Brain microvascular endothelial cell (primary cell): ENCODE results near the gene PXDN.
A peak's percentile ranks its signal among the peaks of the same experiment; 100 is the strongest.
"Not testable (repeated sequence)": the region's sequence is repeated elsewhere in the genome, so short reads cannot be mapped to it uniquely, and the experiment has no call there.

Experiments
- DNase-seq: peaks from one replicate; pipeline ENCODE4 v3.0.0-alpha.2; 2020
- H3K27ac ChIP-seq: fragments of 250-450 bp; sonication (Bioruptor Pico); 2 replicates; pipeline ENCODE4 v1.5.1; 2020; ENCODE audit warnings: mild to moderate bottlenecking, moderate library complexity
- H3K27me3 ChIP-seq: fragments of 250-450 bp; sonication (Bioruptor Pico); replicated peaks from 2 replicates; pipeline ENCODE4 v1.5.1; 2020; ENCODE audit warnings: mild to moderate bottlenecking
- H3K36me3 ChIP-seq: fragments of 250-450 bp; sonication (Bioruptor Pico); replicated peaks from 2 replicates; pipeline ENCODE4 v1.5.1; 2020; ENCODE audit warnings: mild to moderate bottlenecking
- H3K4me3 ChIP-seq: 2 replicates; pipeline ENCODE4 v1.5.1; 2011; ENCODE audit warnings: low read depth, mild to moderate bottlenecking, control low read depth, low read length, moderate library complexity
- in situ Hi-C: cut with HindIII; loops from 2 replicates; pipeline ENCODE4 v1.10.0; 2017; ENCODE audit warnings: low sequenced_read_pairs, low pct_ligation_motif_present
- TF ChIP-seq, protein P1 (sequence below): IDR thresholded peaks from 2 replicates; pipeline ENCODE4 v1.5.1; 2011; ENCODE audit warnings: low read depth, mild to moderate bottlenecking, moderate library complexity, low read length, control low read depth, inconsistent platforms; ENCODE audit errors: missing control alignments

The PXDN gene

DNA sequence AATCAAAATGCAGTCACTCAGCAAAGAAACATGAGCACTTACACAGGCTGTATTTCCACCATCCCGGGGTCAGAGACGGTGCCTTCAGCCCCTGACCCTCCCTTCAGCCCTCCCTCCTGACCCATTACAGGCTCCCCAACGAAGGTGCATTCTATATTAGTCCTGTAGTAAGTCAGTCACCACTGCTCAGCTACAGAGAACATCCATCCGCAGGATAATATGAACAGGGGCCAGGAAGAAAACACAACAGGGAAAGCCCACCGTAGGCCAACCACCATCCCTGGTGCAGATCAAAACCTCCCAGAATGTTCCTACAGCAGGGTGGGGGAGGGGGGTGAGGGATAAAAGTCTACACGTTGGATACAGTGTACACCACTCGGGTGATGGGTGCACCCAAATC is 15.1 kb downstream of the PXDN start:
- H3K36me3 ChIP-seq, result peaks cover 2% of the 10 kb centered on the region
- TF ChIP-seq, protein P1, sequence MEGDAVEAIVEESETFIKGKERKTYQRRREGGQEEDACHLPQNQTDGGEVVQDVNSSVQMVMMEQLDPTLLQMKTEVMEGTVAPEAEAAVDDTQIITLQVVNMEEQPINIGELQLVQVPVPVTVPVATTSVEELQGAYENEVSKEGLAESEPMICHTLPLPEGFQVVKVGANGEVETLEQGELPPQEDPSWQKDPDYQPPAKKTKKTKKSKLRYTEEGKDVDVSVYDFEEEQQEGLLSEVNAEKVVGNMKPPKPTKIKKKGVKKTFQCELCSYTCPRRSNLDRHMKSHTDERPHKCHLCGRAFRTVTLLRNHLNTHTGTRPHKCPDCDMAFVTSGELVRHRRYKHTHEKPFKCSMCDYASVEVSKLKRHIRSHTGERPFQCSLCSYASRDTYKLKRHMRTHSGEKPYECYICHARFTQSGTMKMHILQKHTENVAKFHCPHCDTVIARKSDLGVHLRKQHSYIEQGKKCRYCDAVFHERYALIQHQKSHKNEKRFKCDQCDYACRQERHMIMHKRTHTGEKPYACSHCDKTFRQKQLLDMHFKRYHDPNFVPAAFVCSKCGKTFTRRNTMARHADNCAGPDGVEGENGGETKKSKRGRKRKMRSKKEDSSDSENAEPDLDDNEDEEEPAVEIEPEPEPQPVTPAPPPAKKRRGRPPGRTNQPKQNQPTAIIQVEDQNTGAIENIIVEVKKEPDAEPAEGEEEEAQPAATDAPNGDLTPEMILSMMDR, result no peak
- in situ Hi-C loops, result loop anchor here (25.0 kb wide), 1 partner anchor 142 kb away; no protein-coding TSS in a partner anchor
- no peak overlapping the region for H3K4me3 ChIP-seq
- no peaks in the 10 kb centered on the region for H3K27me3 ChIP-seq
- H3K27ac ChIP-seq, result peak overlapping the region; percentile 99
- no peak for DNase-seq

DNA sequence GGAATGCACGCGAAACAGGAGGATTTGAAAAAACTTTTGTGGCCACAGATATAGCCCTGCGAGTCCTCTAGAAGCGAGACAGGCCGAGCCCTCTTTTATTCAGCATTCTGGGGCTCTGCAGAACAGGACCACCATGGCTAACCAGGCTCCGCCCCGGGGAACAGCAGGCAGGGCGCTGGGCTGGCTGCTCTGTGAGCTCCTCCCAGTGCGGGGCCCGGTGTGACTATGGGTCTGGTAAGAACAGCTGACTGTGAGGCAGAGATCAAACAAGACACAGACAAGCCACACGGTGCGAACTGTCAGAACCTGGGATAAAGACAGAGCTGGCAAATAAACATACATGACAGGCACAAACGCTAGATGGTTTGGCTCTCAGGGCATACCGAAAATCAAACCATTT is 15.5 kb downstream of the PXDN start:
- no peak for DNase-seq
- Histone ChIP-seq H3K27me3 (no peaks in the 10 kb centered on the region), H3K4me3 (no peak overlapping the region), H3K27ac (peak overlapping the region; percentile 99), H3K36me3 (peaks cover 2% of the 10 kb centered on the region)
- TF ChIP-seq, protein P1, result no peak
- in situ Hi-C loops, result loop anchor here (25.0 kb wide), 1 partner anchor 142 kb away; no protein-coding TSS in a partner anchor

DNA sequence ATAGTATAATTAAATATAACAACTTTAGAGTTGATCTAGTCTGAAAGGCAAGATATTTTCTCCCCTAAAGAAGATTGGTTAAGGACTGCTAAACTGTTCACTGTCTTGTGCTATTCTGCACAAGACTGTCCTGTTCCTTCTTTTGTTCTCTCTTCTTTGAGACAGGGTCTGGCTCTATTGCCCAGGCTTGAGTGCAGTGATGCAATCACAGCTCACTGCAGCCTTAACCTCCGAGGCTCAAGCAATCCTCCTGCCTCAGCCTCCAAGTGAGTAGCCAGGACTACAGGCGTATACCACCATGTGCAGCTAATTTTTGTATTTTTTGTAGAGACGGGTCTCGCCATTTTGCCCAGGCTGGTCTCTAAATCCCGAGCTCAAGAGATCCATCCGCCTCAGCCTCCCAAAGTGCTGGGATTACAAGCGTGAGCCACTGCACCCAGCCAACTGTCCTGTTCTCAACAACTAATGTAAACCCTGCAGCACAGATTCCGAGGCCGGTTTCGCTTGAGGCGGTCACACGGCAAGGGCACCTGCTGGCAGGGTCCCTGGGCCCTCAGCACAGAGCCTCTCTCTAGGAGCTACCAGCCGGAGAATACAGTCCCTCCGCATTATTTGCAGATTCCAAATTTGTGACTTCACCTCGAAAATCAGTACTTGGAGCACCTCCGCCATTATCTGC is 16.4 kb downstream of the PXDN start:
- no peak for DNase-seq
- no peak overlapping the region for H3K27ac ChIP-seq
- H3K27me3 ChIP-seq, result no peaks in the 10 kb centered on the region
- in situ Hi-C loops, result loop anchor here (25.0 kb wide), 1 partner anchor 141 kb away; no protein-coding TSS in a partner anchor
- H3K36me3 ChIP-seq, result peaks cover 2% of the 10 kb centered on the region
- H3K4me3 ChIP-seq, result no peak overlapping the region
- TF ChIP-seq, protein P1, result no peak

DNA sequence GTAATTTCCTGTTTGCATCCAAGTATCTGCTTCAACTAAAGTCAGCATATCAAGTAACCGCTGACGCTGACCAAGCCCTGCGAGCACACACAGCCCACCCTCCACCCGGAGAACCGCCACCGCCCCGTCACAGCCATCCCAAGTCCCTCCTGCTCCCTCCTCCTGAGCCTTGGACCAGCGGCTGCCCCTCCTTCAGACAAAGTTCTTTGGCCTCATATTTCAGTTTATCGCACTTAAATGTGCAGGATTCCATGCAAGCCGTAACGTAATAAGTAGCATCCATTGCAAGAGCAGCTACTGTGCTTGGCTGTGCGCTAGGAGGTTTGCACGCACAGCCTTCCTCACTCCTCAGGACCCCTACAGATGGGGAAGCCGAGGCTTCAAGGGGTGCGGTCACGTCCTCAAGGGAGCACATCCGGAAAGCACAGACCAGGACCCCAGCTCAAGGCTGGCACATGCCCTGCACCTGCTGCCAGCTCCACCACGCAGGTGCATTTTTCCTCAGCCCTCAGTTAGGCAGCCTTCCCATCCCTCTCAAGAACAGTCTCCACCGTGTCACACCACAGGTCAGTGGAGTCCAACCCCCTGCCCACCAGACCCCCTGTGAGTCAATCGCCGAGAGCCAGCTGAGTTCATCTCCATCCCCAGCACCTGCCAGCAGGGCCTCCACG is 17.1 kb downstream of the PXDN start:
- TF ChIP-seq, protein P1, result no peak
- H3K27me3 ChIP-seq, result no peaks in the 10 kb centered on the region
- peaks cover 2% of the 10 kb centered on the region for H3K36me3 ChIP-seq
- H3K4me3 ChIP-seq, result no peak overlapping the region
- H3K27ac ChIP-seq, result peak overlapping the region; percentile 88
- in situ Hi-C loops, result loop anchor here (25.0 kb wide), 1 partner anchor 140 kb away; no protein-coding TSS in a partner anchor
- DNase-seq, result peak; percentile 80

DNA sequence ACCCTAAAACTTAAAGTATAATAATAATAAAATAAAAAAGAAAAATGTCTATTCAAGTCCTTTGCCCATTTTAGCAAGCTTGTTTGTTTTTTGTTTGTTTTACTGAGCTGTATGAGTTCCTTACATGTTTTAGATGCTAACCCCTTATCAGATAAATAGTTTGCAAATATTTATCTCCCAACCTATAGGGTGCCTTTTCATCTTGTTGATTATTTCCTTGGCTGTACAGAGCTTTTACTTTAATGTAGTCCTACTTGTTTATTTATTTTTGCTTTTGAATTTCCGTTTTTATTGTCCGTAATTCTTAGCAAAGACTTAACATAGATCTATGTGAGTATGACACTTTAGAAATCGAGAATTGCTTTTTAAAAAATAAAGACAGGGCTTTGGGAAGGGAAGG is 17.8 kb downstream of the PXDN start:
- no peak for DNase-seq
- Histone ChIP-seq H3K27me3 (no peaks in the 10 kb centered on the region), H3K27ac (peak overlapping the region; percentile 88), H3K36me3 (peaks cover 2% of the 10 kb centered on the region), H3K4me3 (no peak overlapping the region)
- TF ChIP-seq, protein P1, result no peak
- in situ Hi-C loops, result loop anchor here (25.0 kb wide), 1 partner anchor 139 kb away; no protein-coding TSS in a partner anchor

DNA sequence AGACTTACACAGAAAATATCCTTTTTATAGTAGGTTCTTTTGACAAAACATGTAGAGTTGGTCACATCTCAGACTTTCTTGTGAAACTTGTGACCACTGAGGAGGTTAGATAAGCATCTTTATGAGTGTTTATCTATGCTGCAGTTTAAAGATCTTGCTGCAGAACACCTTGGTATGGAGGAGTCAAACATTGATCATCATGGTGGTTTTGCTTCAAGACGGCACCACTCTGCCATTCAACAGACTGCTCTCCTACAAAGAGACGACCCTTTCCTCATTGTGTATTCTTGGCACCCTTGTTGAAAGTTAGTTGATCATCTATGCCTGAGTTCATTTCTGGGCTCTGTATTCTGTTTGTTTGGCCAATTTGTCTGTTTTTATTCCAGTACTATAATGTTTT is 20.0 kb downstream of the PXDN start:
- DNase-seq, H3K4me3 ChIP-seq, H3K36me3 ChIP-seq, H3K27me3 ChIP-seq, in situ Hi-C loops: not testable (repeated sequence)
- peak overlapping the region; percentile 100 for H3K27ac ChIP-seq
